A549 treated with AZD2906 at 1 μM for 4 hours (cell line): ENCODE measurements around the gene PAAF1. TPM values are rescaled to one million over a fixed set of nuclear protein-coding genes. Genes with fewer than 3 reads are reported as not detected.

ENCODE experiments used
- total RNA-seq: library from RNA; stranded (reverse); fragments of 200-300 nt; extraction: Qiagen RNA extraction; gene quantifications from 5 replicates; pipeline ENCODE4 v1.2.3, GENCODE V29; 2022

PAAF1 gene, protein sequence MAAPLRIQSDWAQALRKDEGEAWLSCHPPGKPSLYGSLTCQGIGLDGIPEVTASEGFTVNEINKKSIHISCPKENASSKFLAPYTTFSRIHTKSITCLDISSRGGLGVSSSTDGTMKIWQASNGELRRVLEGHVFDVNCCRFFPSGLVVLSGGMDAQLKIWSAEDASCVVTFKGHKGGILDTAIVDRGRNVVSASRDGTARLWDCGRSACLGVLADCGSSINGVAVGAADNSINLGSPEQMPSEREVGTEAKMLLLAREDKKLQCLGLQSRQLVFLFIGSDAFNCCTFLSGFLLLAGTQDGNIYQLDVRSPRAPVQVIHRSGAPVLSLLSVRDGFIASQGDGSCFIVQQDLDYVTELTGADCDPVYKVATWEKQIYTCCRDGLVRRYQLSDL
- 10.6 to 13.0 TPM (median 12.1 TPM) in 5 replicates for total RNA-seq

DNA sequence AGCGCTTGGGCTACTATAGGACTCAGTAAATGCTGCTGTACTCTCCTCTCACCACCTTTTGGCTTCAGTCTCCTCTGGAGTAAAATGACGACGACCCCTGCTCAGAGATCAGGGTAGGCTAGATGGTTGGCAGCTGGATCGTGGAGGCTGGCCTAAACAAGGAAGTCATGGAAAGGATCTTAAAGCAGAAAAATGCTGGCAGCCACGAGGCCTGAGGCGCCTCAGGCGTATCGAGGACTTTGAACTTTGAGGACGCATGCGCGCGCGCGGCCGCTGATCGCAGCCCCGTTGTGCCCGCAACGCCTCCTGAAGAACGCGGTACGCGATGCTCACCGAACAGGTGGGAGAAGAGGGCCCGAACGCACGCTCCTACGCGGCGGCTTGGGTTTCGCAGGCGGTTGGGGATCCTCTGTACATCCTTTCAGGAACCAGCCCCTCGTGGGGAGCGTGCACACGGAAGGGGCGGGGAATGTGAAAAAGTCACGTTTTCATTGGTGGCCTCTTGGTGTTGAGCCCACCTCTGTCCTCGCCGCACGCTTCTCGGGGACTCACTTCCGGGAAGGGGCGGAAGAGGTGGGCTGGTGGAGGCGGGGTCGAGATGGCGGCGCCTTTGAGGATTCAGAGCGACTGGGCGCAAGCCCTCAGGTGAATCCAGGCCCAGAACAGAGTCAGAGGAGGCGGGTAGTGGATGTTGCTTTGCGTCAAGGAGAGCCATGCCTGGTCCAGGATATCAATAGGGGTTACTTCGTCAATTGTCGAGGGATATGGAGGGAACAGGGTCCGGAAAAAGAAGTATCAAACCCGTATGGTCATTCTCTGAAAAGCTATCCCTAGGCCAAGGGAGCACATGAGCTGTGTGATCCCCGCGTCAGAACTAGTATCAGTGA is at the start of gene PAAF1, which contains the start of gene COA4:
TSS of gene PAAF1 (plus strand) at position 576 of the 887 bp plus-strand sequence. CDS start at position 599, 23 bp downstream.
TSS of gene COA4 (minus strand) at position 423 of the 887 bp plus-strand sequence. CDS start 3,468 bp downstream, outside the sequence.

DNA sequence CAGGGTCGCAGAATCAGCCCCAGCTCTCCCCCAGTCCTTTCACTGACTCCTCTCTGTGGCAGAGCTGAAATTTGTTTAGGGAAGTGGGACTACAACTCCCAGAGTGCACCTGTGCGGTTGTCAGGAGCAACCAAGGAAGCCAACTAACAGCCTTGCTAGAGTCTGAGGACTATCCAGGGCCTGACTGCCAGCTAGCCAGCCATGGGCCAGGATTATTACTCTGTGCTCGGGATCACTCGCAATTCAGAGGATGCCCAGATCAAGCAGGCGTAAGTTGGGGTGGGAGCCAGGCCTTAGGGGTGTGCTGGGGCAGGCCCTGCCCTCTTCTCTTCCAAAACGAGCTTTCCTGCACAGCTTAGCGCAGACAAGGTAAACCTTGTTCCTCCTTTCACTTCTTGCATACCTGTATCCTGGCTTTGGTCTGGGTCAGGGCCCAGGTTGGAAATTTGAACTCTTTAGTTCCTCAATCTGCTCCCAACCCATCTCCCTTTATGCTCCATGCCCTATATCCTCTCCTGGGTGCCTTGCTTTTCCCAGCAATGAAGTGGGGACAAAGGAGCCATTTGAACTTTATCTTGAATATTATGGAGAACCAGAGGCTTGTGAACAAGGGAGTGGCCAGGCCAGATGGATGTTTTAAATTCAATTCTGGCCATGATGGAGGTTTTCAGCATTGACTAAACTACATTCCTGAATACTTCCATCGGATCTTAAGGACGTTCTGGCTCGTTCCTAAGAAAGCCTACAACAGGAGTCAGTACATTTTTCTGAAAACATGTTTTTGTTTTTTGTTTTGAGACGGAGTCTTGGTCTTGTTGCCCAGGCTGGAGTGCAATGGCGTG is 74.3 kb downstream of the PAAF1 start, which contains the start of gene DNAJB13:
TSS of gene DNAJB13 (plus strand) at position 158 of the 842 bp plus-strand sequence. CDS start at position 202, 44 bp downstream.

Other genes starting within 250 kb of the PAAF1 start
- gene PLEKHB1, start 230.4 kb upstream of the PAAF1 start, total RNA-seq: 0.63 to 1.0 TPM (median 0.85 TPM) in 5 replicates
- 53.9 to 69.3 TPM (median 63.3 TPM) in 5 replicates for gene RAB6A, start 115.9 kb upstream of the PAAF1 start, total RNA-seq
- gene MRPL48, start 89.1 kb upstream of the PAAF1 start, total RNA-seq: 43.3 to 55.6 TPM (median 45.9 TPM) in 5 replicates
- 122 to 138 TPM (median 130 TPM) in 5 replicates for gene COA4, start 153 bp upstream of the PAAF1 start, total RNA-seq
- 0.56 to 1.00 TPM (median 0.74 TPM) in 5 replicates for gene DNAJB13, start 74.0 kb downstream of the PAAF1 start, total RNA-seq
- 82.0 to 110 TPM (median 87.6 TPM) in 5 replicates for gene UCP2, start 105.8 kb downstream of the PAAF1 start, total RNA-seq
- 0.87 to 1.4 TPM (median 1.1 TPM) in 5 replicates for gene UCP3, start 132.1 kb downstream of the PAAF1 start, total RNA-seq